Fibroblast of upper back skin (primary cell): Measurements from ENCODE around the gene SEC22B.
"Not testable (repeated sequence)": the region's sequence is repeated elsewhere in the genome, so short reads cannot be mapped to it uniquely, and the experiment has no call there.

ENCODE experiments used
- DNase-seq: peaks from one replicate; pipeline ENCODE4 v3.0.0-alpha.2; 2013

The SEC22B gene

DNA sequence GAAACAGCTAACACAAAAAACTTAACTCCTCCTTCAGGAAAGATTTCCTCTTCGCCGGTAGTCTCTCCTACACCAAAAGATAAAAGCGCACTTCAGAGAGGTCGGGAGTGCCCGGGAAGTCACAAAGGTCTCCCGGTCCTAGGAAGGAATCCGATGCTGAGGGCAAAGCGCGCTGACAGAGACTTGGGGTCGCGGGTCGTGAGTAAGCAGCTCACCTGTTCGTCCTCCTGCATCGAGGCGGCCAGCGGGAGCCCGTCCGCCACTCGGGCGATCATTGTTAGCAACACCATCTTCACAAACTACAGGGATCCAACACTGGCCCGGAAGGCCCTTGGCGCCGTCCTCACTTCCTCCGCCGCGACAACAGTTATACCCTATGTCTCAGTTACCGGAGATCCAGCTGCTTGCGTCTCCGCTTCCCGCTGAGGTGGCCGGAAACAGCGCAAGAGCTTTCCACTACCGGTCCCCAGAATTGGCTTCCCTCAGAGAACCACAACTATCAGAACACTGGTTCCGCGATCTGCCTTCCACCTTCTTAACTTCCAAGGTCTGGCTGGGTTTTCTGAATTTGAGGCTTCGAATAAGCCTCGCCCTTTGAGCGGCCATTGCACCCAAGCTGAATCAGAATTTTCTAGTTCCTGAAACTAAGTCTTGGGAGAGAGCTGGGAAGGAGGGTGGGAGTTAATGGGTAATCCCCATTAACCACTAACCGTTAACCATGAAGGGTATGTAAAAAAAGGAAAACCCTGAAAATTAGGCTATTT is at the start of gene SEC22B:
SEC22B (minus strand) TSS at position 429 of the 764 bp plus-strand sequence; CDS start at position 290, 139 bp downstream.
- DNase-seq = peak; percentile 95

DNA sequence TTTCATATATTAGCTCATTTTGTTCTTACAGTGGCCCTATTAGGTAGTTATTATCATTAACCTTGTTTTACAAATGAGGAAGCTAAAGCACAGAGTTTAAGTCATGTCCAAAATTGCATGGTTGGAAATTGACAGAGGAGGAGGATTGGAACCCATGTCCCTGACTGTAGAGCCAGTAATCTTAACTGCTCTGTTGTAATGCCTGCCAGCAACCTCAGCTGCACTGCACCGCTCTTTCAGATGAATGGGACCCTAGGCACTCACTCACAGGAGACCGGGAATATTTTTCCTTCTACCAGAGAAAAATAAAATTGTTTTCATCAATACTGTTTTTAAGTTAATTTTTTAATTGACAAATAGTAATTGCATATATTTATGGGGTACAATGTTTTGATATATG is 41.6 kb upstream of the SEC22B start:
- DNase-seq = not testable (repeated sequence)

DNA sequence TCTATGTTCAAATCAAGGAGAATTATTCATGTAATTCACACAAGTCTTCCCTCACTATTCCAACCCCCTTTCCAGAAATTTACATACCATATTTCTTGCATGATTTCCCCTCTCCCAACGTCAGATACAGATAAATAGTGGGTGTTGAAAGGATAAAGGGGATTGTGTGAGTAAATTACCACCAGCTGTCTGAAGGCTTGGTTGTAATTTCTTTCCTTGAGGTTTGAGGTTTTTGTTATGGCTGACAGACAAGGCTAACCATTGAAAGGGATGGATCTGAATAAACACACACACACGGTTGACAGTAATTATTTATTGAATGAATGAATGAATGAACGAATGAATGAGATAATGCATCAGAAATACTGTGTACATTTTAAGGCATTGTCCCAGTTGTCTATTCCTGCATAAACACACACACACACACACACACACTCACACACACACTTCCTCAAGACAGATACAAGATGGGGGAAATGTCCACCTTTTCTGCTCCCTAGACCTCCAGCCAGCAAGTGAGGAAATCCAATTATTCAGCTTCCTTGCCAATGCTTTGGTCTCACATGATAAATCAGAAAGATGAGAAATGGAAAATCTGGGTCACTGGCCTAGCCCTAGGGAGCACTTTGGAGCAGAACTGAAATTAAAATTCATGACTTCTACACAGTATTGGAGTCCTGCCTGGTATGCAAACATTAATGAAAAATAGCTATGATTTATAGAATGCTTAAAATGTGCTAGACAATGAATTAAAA is 41.0 kb upstream of the SEC22B start:
- peak; percentile 61 for DNase-seq

DNA sequence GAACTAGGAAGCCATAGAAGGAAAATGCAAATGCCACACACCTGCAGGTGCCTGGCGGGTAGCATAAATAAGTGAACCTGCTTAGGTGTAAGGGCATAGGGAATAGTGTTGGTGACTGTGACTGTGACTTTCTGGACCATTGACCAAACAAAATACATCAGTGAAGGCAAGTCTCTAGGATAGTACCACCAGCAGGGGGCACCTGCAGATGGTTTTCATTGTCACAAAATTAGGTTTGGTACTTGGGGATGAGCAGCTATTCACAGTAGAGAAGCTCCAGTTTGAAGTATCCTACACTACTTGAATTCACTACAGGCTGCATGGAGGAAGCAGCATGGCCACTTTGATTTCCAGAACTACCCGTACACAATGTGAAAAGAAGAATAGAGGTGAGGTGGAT is 37.3 kb upstream of the SEC22B start:
- DNase-seq = not testable (repeated sequence)

DNA sequence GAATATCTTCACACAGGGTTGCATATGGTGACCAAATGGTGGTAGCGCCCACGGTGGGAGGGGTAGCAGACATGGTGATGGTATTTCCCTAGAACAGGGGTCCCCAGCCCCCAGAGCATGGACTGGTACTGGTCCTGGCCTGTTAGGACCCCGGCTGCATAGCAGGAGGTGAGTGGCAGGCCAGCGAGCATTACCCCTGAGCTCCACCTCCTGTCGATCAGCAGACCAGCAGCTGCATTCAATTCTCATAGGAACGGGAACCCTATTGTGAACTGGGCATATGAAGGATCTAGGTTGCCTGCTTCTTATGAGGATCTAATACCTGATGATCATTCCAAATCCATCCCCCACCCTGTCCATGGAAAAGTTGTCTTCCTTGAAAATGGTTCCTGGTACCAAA is 34.4 kb upstream of the SEC22B start:
- DNase-seq = not testable (repeated sequence)

DNA sequence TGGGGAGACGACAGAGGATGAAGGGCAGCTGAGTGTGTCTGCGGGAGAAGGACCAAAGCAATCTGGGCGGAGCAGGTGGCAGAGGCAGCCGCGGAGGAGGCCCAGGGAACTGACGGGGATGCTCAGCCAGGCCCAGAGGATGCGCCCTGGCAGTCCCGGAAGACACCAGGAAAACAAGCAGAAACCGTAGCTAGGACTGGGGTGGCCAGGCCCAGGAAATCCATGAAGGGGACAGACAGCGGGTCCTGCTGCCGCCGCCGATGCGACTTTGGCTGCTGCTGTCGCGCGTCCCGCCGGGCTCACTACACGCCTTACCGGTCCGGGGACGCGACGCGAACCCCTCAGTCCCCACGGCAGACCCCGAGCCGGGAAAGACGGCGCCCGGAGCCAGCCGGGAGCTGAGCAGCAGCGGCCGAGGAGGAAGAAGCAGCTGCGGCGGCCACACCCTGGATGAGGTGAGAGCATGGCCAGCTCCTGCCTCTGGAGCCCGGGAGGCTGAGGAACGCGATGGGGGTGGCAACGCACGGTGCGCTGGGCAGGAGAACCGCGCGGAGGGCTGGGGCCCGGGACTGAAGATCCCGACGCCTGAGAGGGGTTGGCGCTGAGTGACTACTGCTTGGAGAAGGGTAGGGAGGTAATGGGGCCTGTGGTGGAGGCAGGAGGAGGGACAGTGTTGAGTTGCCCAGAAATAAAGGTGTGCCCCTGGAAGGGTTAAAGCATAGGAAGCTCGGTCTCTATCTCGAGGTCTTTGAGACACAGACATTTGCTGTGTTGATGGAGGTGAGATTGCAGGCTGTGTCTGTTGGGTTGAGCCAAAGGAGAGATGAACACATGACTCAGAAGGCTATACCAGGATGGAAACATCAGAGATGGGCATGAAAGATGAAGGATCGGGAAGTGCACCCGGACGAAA is 20.8 kb upstream of the SEC22B start:
- not testable (repeated sequence) for DNase-seq

DNA sequence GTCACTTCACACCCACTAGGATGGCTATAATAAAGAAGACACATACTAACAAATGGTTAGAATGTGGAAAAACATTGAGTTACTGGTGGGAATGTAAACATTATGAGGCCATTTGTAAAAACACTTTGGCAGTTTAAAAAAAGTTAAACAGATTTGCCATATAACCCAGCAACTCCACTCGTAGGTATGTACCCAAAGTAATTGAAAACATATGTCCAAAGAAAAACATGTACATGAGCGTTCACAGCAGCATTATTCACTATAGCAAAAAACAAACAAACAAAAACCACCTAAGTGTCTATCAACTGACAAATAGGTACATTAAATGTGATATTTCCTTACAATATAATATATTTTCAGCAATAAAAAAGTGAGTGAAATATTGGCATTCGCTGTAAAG is 12.3 kb upstream of the SEC22B start:
- not testable (repeated sequence) for DNase-seq

DNA sequence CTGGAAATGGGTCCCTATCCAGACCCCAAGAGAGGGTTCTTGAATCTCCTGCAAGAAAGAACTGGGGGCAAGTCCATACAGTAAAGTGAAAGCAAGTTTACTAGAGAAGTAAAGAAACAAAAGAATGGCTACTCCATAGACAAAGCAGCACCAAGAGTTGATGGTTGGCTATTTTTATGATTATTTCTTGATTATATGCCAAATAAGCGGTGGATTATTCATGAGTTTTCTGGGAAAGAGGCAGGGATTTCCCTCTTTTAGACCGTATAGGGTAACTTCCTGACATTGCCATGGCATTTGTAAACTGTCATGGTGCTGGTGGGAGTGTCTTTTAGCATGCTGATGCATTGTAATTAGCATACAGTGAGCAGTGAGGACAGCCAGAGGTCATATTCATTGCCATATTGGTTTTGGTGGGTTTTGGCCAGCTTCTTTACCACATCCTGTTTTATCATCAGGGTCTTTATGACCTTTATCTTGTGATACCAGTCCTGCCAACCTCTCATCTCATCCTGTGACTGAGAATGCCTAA is 5.9 kb upstream of the SEC22B start:
- DNase-seq = not testable (repeated sequence)

DNA sequence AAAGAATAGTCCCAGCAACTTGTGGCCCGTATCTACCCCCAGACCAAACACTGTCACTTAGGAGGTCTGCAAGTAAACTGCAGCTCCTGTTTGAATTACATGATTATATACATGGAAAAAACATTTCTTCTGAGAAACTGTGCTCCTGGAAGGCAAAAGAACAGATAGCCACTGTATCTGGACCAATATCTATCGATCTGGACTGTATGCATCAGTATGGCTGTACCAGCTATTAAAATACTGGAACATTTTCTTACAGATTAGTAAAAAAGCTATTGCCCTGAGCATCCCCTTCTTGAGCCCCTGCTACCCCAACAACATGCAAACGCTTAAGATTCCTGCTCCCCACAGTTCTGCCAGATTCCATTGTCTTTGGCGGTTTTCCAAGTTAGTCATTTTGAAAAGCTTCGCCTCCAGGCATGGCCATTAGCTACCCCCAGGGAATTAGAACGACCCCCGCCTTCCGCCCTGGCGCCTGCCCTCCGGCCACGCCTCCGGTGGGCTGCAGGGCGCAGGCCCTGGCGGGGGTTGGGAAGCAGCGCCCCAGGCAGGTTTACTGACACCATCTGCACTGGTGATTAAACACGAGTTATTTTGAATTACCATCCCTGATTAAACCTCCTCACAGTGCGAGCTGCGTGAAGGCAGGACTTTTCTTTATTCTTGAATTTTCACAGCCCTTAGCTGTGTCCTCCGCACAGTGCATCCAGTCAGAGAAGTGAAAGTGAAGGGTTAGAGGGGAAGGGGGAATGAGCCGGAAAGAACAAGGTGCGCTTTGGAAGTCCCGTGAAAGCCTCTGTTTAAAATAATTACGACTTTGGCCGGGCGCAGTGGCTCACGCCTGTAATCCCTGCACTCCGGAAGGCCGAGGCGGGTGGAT is 3.7 kb upstream of the SEC22B start:
- peak; percentile 95 for DNase-seq

DNA sequence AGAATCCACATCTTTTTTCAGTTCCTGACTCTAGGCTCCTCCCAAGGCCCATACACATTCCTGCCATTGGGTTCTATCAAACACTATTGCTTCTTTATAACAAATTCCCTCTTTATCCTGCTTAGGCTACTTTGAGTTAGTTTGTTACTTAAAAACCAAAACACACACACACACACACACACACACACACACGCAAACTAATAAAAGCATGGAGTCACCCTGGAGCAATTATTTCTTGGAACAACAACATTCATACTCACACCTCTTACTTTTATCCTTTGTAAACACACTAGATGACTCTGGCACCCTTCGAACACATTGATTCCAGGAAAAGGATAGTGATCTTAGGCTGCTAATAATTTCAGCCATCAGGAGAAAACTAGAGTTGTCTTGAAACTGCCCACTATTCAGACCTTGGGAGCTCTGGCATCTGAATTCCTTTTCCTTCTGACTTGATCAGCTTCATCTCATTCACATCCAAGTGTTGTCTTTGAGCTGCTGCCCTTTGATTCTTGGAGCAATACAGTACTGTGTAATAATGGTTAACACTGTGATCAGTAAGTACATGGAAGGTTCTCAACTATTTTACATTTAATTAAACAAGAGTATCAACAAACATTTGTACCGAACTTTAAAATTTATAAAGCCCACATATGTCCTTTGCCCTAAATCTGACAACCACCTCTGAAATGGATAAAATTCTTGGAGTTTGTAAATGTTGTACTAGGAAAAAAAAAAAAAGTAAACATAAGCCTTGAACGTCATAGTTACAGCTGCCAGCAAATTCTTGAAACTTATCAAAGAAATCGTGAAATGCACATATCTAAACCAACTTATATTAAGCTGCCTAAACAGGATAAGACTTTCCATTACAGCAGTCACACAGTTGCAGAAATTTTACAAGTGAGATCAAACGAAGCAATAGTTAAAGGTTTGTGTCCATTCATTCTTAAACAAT is 2.8 kb upstream of the SEC22B start:
- DNase-seq = peak; percentile 70

DNA sequence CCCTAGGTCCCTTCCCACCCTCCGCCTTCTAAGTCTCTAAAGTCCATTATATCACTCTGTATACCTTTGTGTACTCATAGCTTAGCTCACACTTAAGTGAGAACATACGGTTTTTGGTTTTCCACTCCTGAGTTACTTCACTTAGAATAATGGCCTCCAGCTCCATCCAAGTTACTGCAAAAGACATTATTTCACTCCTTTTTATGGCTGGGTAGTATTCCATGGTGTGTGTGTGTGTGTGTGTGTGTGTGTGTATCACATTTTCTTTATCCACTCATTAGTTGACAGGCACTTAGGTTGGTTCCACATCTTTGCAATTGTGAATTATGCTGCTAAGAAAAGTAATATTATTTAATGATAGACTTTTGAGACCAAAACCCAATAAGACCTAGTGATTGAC is 1.7 kb upstream of the SEC22B start:
- not testable (repeated sequence) for DNase-seq

DNA sequence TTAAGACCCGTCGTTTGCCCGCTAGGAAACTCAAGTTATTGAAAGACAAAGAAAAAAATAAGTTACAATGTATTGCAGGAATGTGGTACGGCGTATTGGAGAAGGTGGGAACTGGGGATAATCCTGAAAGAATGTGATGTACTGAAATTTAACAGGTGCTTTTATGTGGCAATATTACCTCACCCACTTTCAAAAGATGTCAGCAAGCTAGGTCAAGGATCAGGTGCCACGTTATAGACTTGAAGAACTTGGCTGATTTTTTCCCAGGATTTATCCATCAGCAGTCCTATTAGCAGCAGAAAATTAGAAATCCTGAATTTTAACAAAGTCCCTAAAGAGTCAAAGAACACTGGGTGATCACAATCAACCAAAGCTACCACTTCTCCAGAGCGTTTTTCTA is 632 bp downstream of the SEC22B start:
- DNase-seq = not testable (repeated sequence)

DNA sequence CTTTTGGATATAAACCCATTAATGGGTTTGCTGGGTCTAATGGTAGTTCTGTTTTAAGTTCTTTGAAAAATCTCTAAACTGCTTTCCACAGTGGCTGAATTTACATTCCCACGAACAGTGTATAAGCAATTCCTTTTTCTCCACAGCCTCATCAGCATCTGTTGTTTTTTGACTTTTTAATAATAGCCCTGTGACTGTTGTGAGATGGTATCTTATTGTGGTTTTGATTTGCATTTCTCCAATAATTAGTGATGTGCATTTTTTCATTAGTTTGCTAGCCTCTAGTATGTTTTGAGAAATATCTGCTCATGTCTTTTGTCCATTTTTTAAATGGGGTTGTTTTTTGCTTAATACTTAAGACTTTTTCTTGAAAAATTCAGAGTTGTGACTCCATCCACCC is 11.6 kb downstream of the SEC22B start:
- DNase-seq = not testable (repeated sequence)

DNA sequence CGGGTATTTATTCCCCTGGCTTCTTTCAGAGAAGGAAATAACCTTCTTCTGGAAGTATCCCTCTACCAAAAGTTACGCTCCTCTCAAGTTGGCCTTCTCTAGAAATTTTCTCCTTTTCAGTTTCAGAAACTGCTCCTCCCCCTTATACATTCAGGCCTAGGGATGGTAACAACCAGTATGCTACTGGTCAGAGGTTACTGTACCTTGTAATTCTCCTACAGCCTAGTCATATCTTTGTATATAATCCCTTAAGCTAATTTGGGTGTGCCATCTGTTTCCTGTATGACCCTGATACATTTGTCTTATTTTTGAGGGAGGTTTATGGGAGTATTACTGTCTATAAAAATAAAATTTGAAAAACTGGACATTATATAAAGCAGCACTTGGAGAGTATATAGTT is 14.3 kb downstream of the SEC22B start:
- DNase-seq = not testable (repeated sequence)

DNA sequence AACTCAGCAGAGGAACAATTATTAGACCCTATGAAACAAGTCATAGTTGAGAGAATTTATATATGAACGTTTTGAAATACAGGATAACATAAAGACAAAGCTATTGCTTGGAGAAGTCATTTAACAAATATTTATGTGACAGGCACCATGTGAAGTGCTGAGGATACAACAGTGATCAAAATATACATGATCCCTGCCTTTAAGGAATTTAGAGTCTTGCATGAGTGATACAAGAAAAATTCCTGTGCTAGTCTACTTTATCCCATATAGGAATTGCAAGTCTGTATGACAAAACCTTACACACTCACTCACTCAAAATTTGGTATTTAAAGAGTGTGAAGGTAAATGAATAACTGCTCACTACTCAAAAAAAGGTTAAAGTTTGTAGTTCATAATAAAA is 17.8 kb downstream of the SEC22B start:
- not testable (repeated sequence) for DNase-seq

DNA sequence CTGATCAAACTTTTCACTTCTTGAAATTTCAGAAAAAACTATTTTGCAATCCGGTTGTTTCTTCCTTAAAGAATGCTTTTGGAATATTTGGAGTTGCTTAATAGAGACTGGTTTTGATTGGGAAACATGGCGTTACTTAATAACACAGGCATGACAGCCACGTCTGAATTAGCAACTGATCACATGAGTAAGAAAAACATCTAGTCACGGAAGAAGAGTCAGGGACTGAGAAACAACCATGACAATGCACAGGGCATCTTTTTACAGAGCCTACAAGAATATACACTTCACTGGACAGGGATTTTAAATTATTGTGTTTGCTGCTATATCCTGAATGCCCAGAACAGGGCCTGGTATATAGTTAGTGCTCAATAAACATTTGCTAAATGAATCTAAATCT is 18.2 kb downstream of the SEC22B start:
- not testable (repeated sequence) for DNase-seq

DNA sequence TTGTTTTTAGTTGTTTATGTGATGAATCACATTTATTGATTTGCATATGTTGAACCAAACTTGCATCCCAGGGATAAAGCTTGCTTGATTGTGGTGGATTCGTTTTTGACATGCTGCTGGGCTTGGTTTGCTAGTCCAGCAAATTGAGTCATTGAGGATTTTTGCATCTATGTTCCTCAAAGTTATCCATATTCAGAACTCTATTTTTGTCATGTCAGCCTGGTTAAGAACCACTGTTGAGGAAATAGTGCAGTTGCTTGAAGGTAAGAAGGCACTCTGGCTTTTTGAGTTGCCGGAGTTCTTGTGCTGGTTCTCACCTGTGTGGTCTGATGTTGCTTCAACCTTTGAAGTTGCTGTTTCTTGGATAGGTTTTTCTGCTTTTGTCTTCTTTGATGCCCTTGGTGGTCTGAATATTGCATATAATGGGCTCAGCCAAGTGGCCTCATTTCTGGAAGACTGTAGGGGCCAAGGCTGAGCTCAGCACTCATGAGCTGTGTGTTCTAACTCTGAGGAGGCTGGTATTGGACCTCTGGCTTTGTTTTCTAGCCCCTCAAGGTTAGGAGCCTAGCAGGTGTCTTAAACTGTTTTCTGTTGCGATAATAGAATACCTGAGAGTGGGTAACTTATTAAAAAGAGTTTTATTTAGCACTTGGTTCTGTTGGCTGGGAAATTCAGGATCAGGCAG is 26.0 kb downstream of the SEC22B start:
- not testable (repeated sequence) for DNase-seq

DNA sequence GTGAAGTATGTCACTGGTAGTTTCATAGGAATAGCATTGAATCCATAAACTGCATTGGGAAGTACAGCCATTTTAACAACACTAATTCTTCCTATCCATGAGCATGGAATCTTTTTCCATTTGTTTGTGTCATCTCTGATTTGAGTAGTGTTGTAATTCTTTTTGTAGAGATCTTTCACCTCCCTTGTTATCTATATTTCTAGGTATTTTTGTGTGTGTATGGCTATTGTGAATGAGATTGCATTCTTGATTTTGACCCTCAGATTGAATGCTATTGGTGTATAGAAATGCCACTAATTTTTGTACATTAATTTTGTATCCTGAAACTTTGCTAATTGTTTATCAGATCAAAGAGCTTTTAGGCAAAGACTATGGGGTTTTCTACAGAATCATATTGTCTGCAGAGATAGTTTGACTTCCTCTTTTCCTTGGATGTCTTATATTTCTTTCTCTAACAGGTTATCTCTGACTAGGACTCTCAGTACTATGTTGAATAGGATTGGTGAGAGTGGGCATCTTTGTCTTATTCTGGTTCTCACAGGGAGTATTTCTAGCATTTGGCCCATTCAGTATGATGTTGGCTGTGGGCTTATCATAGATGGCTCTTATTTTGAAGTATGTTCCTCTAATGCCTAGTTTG is 26.8 kb downstream of the SEC22B start:
- not testable (repeated sequence) for DNase-seq

DNA sequence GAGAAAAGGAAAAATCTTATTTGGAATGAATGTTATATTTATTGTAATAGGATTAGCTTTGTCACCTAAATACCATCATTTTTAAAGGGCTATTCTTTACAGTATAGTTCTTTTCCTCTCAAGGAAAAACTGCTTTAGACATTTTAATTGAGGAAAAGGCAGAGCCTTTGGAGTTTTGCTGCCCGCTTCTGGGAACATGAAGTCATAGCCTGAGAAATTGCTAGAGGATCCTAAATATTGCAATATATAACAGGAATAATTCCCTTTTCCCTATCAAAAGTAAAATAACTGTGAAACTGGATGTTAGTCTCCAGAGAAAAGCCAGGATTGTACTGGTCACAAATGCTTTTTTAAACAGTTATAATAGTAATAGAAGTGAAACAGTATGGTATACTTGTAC is 30.5 kb downstream of the SEC22B start:
- not testable (repeated sequence) for DNase-seq
